ENCODE results near the gene GALNT16.

Gene GALNT16

GRCh38 chr14:69242311-69243224 lies 17.4 kb upstream of the GALNT16 start:
- Mint-ChIP-seq H3K9me3 (no peaks in the 10 kb centered on the region), H3K27me3 (no peaks in the 10 kb centered on the region), H3K27ac (no peak overlapping the region), H3K36me3 (ENCODE audit: low read depth) (peaks cover 31% of the 10 kb centered on the region), H3K4me1 (ENCODE audit: low read depth) (no peaks in the 10 kb centered on the region), H3K4me3 (no peak overlapping the region)
- DNase-seq = no peak

DNA sequence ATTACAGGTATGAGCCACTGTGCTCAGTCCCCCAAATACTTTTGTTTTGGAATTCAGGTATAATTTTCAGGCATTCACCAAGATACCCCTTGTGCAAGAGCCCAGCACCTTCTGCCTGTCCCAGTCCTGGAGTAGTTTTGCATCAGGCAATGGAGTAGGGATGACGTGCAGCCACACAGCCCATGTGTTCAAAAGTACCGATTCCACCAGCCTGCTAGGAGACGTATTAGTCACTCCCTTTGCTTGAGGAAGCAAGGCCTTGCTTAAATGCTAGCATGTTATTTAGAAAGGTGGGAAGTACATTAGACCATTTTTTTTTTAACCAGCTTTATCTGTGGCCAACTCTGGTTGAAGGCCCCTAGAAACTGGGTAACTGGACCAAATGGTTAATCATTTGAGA lies 15.0 kb upstream of the GALNT16 start:
- no peaks in the 10 kb centered on the region for H3K27me3 Mint-ChIP-seq
- no peaks in the 10 kb centered on the region for H3K4me1 Mint-ChIP-seq (ENCODE audit: low read depth)
- H3K36me3 Mint-ChIP-seq (ENCODE audit: low read depth) = peaks cover 17% of the 10 kb centered on the region

GRCh38 chr14:69246331-69246730 lies 13.6 kb upstream of the GALNT16 start:
- Mint-ChIP-seq H3K4me1 (ENCODE audit: low read depth) (no peaks in the 10 kb centered on the region), H3K27me3 (no peaks in the 10 kb centered on the region), H3K36me3 (ENCODE audit: low read depth) (peaks cover 6% of the 10 kb centered on the region), H3K4me3 (no peak overlapping the region), H3K27ac (no peak overlapping the region), H3K9me3 (no peaks in the 10 kb centered on the region)
- DNase-seq = no peak

More for the DNA sequence above, 15.0 kb upstream of the GALNT16 start:
- no peak for DNase-seq
- Mint-ChIP-seq H3K27ac (no peak overlapping the region), H3K4me3 (no peak overlapping the region), H3K9me3 (no peaks in the 10 kb centered on the region)

GRCh38 chr14:69247676-69248440 lies 12.1 kb upstream of the GALNT16 start:
- no peak overlapping the region for H3K4me3 Mint-ChIP-seq
- H3K4me1 Mint-ChIP-seq (ENCODE audit: low read depth) = no peaks in the 10 kb centered on the region
- H3K36me3 Mint-ChIP-seq (ENCODE audit: low read depth) = no peaks in the 10 kb centered on the region
- DNase-seq = no peak
- no peaks in the 10 kb centered on the region for H3K9me3 Mint-ChIP-seq
- H3K27ac Mint-ChIP-seq = no peak overlapping the region
- H3K27me3 Mint-ChIP-seq = peaks cover 3% of the 10 kb centered on the region

DNA sequence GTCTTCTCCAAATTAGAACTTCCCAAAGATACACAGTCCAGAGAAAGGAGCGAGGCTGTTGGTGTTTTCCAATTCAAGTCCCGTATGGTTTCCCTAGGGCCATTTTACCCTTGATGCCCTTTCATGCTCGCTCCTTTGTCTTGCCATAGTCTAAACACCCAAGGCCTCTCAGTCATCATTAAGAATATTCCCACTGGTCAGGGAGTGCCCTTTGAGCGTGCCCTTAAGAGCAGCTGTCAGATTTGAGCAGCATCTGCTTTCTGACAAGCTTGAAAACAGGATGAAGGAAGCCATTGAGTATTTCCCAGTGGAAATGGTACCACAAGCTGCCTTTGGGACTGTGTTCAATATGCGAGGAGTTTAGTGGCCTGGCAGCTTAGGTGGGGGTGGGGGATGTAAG lies 10.4 kb upstream of the GALNT16 start:
- H3K36me3 Mint-ChIP-seq (ENCODE audit: low read depth) = no peaks in the 10 kb centered on the region
- peaks cover 4% of the 10 kb centered on the region for H3K27me3 Mint-ChIP-seq
- H3K4me1 Mint-ChIP-seq (ENCODE audit: low read depth) = no peaks in the 10 kb centered on the region
- no peak overlapping the region for H3K4me3 Mint-ChIP-seq
- DNase-seq = no peak
- no peak overlapping the region for H3K27ac Mint-ChIP-seq
- H3K9me3 Mint-ChIP-seq = no peaks in the 10 kb centered on the region

DNA sequence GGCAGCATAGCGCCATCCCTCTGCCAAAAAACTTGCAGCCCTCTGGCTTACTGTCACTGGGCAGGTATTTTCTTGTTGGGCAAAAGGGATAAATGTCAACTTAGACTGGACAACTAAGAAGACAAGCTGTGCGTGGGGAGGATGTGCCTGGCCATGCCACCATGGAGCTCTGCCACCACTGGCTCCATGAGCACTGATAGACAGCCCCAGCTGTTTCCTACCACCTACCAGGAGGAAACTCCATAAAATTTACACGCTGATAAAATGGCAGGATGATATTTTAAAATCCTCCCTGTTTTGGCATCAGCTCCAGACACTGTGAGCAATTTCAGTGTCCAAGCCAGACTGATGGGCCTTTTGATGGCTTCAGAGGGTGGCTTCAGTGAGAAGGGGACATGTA lies 7.1 kb upstream of the GALNT16 start:
- Mint-ChIP-seq H3K36me3 (ENCODE audit: low read depth) (no peaks in the 10 kb centered on the region), H3K27ac (no peak overlapping the region), H3K9me3 (no peaks in the 10 kb centered on the region), H3K4me3 (no peak overlapping the region), H3K27me3 (peaks cover 19% of the 10 kb centered on the region), H3K4me1 (ENCODE audit: low read depth) (no peaks in the 10 kb centered on the region)
- DNase-seq = no peak

DNA sequence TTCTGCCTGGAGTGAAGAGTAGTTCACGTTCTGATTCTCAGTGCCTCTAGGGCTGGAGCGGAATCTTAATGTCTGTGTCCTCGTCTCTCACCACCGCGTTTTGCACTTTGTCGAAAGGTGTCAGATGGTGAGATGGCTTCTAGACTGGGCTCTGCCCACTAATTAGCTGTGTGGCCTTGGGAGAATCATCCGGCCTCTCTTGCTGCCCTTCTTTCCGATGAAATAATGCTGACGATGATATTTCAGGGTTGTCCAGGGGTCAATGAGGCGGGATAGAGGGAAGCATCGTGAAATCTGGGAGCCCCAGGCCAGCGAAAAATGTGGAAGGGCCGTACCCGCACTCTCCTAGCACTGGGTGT lies 811 bp upstream of the GALNT16 start:
- DNase-seq = no peak
- Mint-ChIP-seq H3K27ac (no peak overlapping the region), H3K9me3 (no peaks in the 10 kb centered on the region), H3K4me1 (ENCODE audit: low read depth) (peaks cover 8% of the 10 kb centered on the region), H3K4me3 (peak overlapping the region; percentile 29), H3K27me3 (peaks cover 67% of the 10 kb centered on the region), H3K36me3 (ENCODE audit: low read depth) (no peaks in the 10 kb centered on the region)

GRCh38 chr14:69260190-69260860 lies 367 bp downstream of the GALNT16 start:
- no peaks in the 10 kb centered on the region for H3K36me3 Mint-ChIP-seq (ENCODE audit: low read depth)
- peak; percentile 36 for DNase-seq
- H3K9me3 Mint-ChIP-seq = no peaks in the 10 kb centered on the region
- H3K4me1 Mint-ChIP-seq (ENCODE audit: low read depth) = peaks cover 8% of the 10 kb centered on the region
- H3K27ac Mint-ChIP-seq = no peak overlapping the region
- peaks cover 72% of the 10 kb centered on the region for H3K27me3 Mint-ChIP-seq
- peak overlapping the region; percentile 69 for H3K4me3 Mint-ChIP-seq

DNA sequence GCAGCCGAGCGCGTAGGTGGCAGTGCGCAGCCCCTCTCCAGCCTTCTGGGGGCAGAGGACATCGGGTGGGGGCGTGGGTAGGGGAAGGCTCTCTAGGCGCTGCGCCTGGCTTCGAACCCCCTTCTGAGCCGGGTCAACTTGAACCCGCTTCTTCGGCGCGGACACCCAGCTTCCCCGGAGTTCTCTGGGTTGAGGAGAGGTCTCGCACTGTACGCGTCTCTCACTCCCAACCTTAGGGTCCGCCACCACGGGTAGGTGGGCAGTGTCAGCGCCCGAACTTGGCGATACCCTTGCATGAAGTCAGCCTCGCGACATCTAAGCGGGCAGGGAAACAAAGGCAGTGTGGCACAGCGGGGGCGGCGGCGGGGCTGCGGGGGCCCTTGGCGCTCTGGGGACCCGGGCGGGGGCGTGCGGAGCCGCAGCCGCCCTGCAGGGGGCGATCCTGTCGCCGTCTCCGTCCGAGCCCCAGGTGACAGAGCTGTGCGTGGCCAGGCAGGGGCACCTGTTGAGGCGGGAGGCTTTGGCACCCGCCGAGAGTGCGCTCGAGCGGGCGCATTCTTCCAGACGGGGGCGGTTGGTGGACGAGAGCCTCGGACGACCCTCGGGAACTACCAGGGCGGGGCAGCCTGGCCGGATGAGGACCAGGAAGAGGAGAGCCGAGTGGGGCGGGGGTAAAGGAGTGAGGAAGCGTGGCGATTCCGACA lies 1.1 kb downstream of the GALNT16 start:
- peaks cover 76% of the 10 kb centered on the region for H3K27me3 Mint-ChIP-seq
- peak; percentile 69 for DNase-seq

GRCh38 chr14:69261761-69262331 lies 1.9 kb downstream of the GALNT16 start:
- no peaks in the 10 kb centered on the region for H3K9me3 Mint-ChIP-seq
- peaks cover 8% of the 10 kb centered on the region for H3K4me1 Mint-ChIP-seq (ENCODE audit: low read depth)
- no peaks in the 10 kb centered on the region for H3K36me3 Mint-ChIP-seq (ENCODE audit: low read depth)
- no peak for DNase-seq
- peaks cover 69% of the 10 kb centered on the region for H3K27me3 Mint-ChIP-seq
- H3K27ac Mint-ChIP-seq = no peak overlapping the region
- peak overlapping the region; percentile 64 for H3K4me3 Mint-ChIP-seq

More for the DNA sequence above, 1.1 kb downstream of the GALNT16 start:
- H3K36me3 Mint-ChIP-seq (ENCODE audit: low read depth) = no peaks in the 10 kb centered on the region
- H3K4me1 Mint-ChIP-seq (ENCODE audit: low read depth) = peaks cover 8% of the 10 kb centered on the region
- no peak overlapping the region for H3K27ac Mint-ChIP-seq
- H3K4me3 Mint-ChIP-seq = peak overlapping the region; percentile 64
- H3K9me3 Mint-ChIP-seq = no peaks in the 10 kb centered on the region

- Mint-ChIP-seq H3K4me3 (no peak overlapping the region), H3K27me3 (peaks cover 64% of the 10 kb centered on the region), H3K9me3 (no peaks in the 10 kb centered on the region), H3K36me3 (ENCODE audit: low read depth) (no peaks in the 10 kb centered on the region), H3K4me1 (ENCODE audit: low read depth) (peaks cover 8% of the 10 kb centered on the region), H3K27ac (no peak overlapping the region)
- DNase-seq = no peak
Observed at GRCh38 chr14:69262516-69262915, 2.6 kb downstream of the GALNT16 start.

GRCh38 chr14:69263364-69263763 lies 3.4 kb downstream of the GALNT16 start:
- peaks cover 55% of the 10 kb centered on the region for H3K27me3 Mint-ChIP-seq
- no peak overlapping the region for H3K27ac Mint-ChIP-seq
- H3K4me1 Mint-ChIP-seq (ENCODE audit: low read depth) = peaks cover 8% of the 10 kb centered on the region
- no peaks in the 10 kb centered on the region for H3K36me3 Mint-ChIP-seq (ENCODE audit: low read depth)
- no peak for DNase-seq
- no peak overlapping the region for H3K4me3 Mint-ChIP-seq
- H3K9me3 Mint-ChIP-seq = no peaks in the 10 kb centered on the region

GRCh38 chr14:69263771-69264170 lies 3.8 kb downstream of the GALNT16 start:
- H3K9me3 Mint-ChIP-seq = no peaks in the 10 kb centered on the region
- peaks cover 8% of the 10 kb centered on the region for H3K4me1 Mint-ChIP-seq (ENCODE audit: low read depth)
- H3K4me3 Mint-ChIP-seq = no peak overlapping the region
- no peak for DNase-seq
- no peaks in the 10 kb centered on the region for H3K36me3 Mint-ChIP-seq (ENCODE audit: low read depth)
- H3K27me3 Mint-ChIP-seq = peaks cover 51% of the 10 kb centered on the region
- H3K27ac Mint-ChIP-seq = no peak overlapping the region

All from activated T-cell treated with anti-CD3 and anti-CD28 coated beads, Interleukin-2, amount 50 U/mL, for 24 hours (primary cell).